ENCODE data around the gene ATXN10.

The ATXN10 gene

GRCh38 chr22:45833613-45834012 is 162.0 kb downstream of the ATXN10 start:
- DNase-seq, result no peak

GRCh38 chr22:45834241-45834640 is 162.6 kb downstream of the ATXN10 start:
- DNase-seq, result no peak

GRCh38 chr22:45834795-45835194 is 163.2 kb downstream of the ATXN10 start:
- DNase-seq, result no peak

DNA sequence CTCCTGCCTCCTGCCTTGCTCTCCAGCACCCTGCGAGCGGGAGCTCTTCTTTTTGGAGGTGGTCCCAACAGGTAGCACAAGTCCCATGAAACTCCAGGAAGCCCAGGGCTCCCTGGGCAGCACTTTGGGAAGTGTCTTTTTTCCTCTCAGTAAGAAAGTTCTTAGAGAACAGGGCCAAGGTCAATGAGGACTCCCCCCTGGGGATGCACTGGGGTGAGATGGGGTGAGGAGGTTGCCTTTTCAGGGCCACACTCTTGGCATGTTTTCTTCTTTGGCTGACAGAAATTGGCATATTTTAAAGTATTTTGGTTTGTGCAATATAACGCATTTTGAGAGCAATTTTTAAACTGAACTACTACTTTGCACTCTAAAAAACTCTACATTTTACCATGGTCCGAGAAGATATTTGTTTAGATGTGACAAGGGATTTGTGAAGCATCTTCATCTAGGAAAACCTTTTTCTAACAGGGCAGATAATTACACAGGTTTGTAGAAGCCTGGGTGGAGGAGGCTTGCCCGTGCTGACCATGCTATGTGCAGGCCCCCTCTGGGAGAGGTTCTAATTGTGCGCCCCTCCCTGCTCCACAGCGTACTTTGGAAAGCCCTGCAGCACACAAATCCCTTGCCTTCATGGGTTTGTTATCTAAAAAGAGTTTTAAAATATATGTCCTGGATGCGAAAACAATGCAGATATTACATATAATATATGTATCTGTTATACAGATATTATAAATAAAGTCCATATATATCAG is 165.0 kb downstream of the ATXN10 start:
- no peak for DNase-seq

DNA sequence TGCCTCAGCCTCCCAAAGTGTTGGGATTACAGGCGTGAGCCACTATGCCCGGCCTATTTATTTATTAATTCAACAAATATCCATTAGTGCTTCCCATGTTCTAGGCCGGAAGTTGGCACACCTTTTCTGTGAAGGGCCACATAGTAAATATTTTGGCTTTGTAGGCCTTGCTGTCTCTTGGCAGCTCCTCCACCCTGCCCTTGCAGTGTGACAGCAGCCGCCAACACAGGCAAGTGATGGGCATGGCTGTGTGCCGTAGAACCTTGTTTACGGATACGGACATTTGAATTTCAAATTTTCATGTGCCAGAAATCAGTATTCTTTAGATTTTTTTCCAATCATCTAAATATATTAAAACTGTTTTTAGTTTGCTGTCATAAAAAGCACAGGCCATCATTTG is 165.9 kb downstream of the ATXN10 start:
- no peak for DNase-seq

DNA sequence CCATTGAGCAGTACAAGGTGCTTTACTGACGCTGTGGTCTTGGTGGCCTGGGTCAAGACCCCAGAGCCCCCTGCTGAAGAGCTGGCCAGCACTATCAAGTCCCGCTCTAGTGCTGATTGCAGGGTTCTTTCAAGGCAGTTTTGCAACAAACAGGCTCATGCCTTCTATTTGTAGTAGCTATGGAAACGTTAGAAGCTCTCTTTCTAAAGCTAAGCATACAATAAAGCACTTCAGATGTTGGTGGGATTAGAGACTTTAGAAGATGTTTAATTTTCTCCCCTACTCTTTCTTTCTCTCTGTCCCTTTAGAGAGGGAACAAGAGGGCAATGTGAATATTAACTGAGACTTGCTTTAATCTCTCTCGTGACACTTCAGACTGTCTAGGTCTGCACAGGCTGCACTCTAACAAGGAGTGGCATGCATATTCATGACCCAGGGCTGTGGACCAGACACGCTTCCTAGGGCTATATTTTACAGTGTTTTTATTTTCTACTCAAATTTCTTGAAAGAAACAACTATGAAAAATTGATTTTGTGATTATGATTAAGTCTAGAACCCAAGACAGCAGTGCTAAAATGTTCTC is 166.8 kb downstream of the ATXN10 start:
- DNase-seq, result peak; percentile 3

- no peak for DNase-seq
These were observed 168.8 kb downstream of the ATXN10 start for GRCh38 chr22:45840483-45840882.

DNA sequence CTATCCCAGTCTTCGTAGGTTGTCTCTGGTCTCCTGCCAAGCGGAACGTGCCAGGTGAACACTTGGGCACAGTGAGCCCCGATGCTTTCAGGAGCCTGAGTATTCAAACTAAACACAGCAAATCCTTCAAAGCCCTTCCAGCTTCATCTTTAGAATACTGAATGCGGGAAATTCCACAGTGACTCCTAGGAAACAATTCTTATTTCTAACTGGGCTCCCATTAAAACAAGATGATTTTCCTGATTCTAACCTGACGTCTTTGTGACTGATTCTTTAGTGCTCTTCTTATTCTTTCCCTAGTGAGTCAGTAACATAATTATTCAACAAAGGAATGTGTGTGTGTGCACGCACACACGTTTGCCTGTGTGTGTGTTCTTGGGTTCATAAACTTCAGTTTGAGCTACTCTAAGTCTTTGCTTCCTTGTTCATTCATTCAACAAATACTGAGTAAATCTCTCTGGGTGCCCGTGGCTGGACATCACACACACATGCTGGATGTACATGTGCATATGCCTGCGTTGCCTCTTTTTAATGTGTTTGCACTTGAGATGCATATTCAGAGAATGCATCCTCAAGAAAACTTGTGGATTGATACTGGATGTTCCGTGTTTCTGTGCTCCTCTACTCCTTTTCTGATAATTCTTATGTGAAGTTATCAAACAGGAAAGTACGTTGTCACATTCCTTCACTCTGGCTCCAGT is 170.8 kb downstream of the ATXN10 start:
- no peak for DNase-seq

DNA sequence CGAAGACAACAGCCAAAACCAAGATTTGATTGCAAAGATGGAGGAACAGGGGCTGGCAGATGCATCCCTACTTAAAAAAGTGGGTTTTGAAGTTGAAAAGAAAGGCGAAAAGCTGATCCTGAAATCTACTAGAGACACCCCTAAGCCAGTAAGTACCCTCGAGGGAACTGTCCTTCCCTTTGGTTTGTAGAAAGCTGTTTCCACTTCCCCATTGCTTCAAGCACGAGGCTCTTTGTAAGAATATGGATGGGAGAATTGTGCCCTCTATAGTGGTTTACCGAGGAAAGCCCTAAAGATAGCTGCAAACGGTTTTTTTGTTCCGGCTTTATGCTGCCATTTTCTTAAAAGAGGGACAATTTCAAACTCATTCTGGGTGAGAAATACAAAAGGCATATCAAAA is 171.4 kb downstream of the ATXN10 start:
- DNase-seq, result no peak

GRCh38 chr22:45843986-45844385 is 172.4 kb downstream of the ATXN10 start:
- no peak for DNase-seq

DNA sequence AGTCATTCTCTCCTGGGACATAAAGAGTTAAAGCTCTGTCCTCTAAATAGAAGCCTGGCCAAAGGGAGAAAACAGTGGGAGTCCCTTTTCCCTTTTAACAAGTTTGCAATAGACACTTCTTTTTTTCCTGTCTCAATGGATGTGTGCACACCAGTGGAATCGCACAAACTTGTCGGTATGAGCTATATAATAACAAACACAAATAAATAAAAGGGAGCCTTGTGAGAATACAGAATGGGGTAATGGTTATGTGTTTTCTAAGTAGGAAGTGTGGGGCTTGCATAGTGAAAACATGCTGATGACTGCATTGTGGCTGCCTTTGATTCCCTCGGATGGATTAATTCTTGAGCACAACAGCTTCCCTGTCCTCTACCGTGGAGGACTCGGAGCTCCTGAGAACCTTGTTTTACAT is 173.4 kb downstream of the ATXN10 start:
- no peak for DNase-seq

GRCh38 chr22:45846952-45847351 is 175.3 kb downstream of the ATXN10 start:
- DNase-seq, result no peak

GRCh38 chr22:45848904-45849303 is 177.3 kb downstream of the ATXN10 start:
- no peak for DNase-seq

- DNase-seq, result no peak
These were observed 181.2 kb downstream of the ATXN10 start for GRCh38 chr22:45852826-45853225.

- no peak for DNase-seq
These were observed 184.3 kb downstream of the ATXN10 start for GRCh38 chr22:45855961-45856360.

GRCh38 chr22:45857519-45857918 is 185.9 kb downstream of the ATXN10 start:
- no peak for DNase-seq

- no peak for DNase-seq
These were observed 187.9 kb downstream of the ATXN10 start for GRCh38 chr22:45859231-45860161.

GRCh38 chr22:45860201-45860600 is 188.6 kb downstream of the ATXN10 start:
- DNase-seq, result no peak

DNA sequence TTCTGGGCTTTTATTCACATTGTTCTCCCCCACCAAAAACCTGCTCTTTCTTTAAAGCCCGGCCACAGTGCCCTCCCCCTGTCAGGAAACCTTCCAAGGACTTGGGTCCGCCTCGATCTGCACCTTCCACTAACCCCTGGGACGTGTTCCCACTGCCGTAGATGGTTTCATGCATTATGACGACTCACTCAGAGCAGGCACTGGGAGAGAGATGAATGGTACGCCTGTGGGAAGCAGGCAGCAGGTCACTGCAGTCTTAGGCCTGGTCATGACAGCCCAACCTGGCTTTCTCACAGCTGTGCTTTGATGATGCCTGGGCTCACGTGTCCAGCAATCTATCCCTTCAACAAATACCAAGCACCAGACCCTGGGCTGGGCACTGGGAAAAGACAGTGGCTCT is 189.6 kb downstream of the ATXN10 start:
- DNase-seq, result no peak

DNA sequence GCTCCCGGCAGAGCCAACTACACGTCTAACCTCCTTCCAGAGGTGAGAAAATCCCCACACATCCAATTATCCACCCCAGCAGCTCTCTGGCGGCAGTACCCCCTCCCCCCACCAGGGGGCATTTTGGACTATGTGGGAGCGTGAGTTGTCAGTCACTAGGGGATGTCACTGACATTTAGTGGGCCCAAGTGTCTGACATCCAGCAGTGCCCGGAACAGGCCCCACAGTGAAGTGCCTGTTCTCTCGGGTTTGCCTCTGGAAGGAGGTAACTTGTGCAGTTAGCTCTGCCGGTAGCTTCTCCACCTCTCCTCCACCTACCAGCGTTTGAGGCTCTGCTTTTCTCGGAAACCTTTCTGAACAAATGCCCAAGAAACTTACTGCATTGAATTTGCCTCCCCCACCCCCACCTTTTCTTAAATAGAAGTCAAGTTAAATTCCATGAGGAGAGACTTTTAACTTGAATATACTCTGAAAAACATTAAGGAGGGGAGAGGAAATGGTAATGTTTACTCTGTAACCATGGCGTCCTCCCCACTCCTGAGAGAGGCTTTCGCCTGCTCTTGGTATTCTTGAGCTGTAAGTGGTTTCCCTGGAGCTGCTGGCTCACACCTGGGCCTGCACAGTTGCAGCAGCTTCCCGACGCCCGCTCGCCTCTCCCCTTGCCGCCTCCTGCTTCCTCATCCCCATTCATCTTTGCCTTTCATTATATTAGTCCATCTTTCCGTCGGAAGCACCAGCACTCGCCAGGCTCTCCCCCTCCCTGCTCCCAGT is 192.5 kb downstream of the ATXN10 start:
- peak; percentile 76 for DNase-seq

DNA sequence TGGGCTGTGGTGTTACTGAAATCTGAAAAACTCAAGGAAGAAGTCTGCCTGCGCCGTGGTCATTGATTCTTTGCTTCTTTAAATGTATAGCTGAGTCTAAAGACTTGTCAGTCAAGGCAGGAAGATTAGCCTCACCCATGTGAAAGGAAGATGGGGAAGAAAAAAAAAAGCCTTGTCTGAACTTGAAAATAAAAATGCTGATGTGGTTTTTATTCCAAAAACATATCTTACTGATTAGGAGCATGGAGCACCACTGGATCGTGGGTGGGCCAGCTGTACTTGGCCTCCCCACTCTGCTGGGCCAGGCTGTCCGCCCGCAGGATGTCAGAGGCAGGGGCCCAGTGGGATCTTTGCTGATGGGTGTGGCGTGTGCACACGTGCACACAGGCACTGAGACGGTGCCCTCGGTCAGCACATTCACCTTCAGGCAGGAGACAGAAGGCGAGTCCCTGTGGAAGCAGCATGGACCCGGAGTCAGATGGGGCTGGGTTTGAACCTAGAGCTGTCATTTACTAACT is 193.4 kb downstream of the ATXN10 start:
- DNase-seq, result no peak

GRCh38 chr22:45865561-45866125 is 194.0 kb downstream of the ATXN10 start:
- DNase-seq, result no peak

All from NCI-H345 (cell line).